Suprapubic skin (tissue), 4 donors: ENCODE results near the gene COL9A3.

Experiments
- CTCF ChIP-seq, 2 donors: fragments of 200-600 bp in 1 of 2; fragments of 450-650 bp in 1 of 2; sonication (generic) in 1 of 2; IDR thresholded peaks; one replicate each; pipeline ENCODE4 v1.5.1; 2016 to 2019; ENCODE audit warnings: antibody characterized with exemption in 2 of 2, mild to moderate bottlenecking in 1 of 2, moderate library complexity in 1 of 2
- EP300 ChIP-seq: sonication (generic); formaldehyde crosslinking; IDR thresholded peaks from one replicate; pipeline ENCODE4 v1.6.1; 2017; ENCODE audit warnings: antibody characterized with exemption
- POLR2A ChIP-seq, 2 donors: fragments of 450-650 bp; IDR thresholded peaks; one replicate each; pipeline ENCODE4 v1.6.1; 2017; ENCODE audit warnings: antibody characterized with exemption in 2 of 2, mild to moderate bottlenecking in 2 of 2, moderate library complexity in 2 of 2
- POLR2AphosphoS5 ChIP-seq, 3 donors: sonication (generic); formaldehyde crosslinking; IDR thresholded peaks; one replicate each; pipeline ENCODE4 v1.6.1; 2017; ENCODE audit warnings: antibody characterized with exemption in 3 of 3

GRCh38 chr20:62770111-62770910 lies 46.5 kb upstream of the COL9A3 start:
- TF ChIP-seq POLR2AphosphoS5 (IDR thresholded peaks at IDR 0.05): no peak
- no peak for TF ChIP-seq CTCF (IDR thresholded peaks at IDR 0.05)
- no peak for TF ChIP-seq POLR2A (IDR thresholded peaks at IDR 0.05)
- no peak for TF ChIP-seq EP300
